ENCODE measurements around the gene IFNA13.
A peak's percentile ranks its signal among the peaks of the same experiment; 100 is the strongest.

The IFNA13 gene

GRCh38 chr9:21357479-21358460 lies 10.1 kb downstream of the IFNA13 start:
- no peak for DNase-seq

- DNase-seq, result no peak
Measured at GRCh38 chr9:21350787-21351186, 17.1 kb downstream of the IFNA13 start, which contains the start of gene IFNA6. Gene IFNA6 (minus strand): TSS chr9:21350887. CDS start chr9:21350887, 0 bp downstream.

GRCh38 chr9:21348430-21348970 lies 19.4 kb downstream of the IFNA13 start:
- no peak for DNase-seq

- no peak for DNase-seq
Measured at GRCh38 chr9:21340735-21341134, 27.1 kb downstream of the IFNA13 start.

- DNase-seq, result no peak
Measured at GRCh38 chr9:21336457-21336856, 31.4 kb downstream of the IFNA13 start.

- DNase-seq, result peak; percentile 77
Measured at GRCh38 chr9:21334701-21335632, 32.9 kb downstream of the IFNA13 start, which contains the start of gene KLHL9. Gene KLHL9 (minus strand): TSS chr9:21335404. CDS start chr9:21334859, 545 bp downstream.

GRCh38 chr9:21333226-21333625 lies 34.6 kb downstream of the IFNA13 start:
- no peak for DNase-seq

- DNase-seq, result no peak
Measured at GRCh38 chr9:21331676-21332402, 36.0 kb downstream of the IFNA13 start.

GRCh38 chr9:21326526-21327139 lies 41.2 kb downstream of the IFNA13 start:
- peak; percentile 53 for DNase-seq

GRCh38 chr9:21324047-21324446 lies 43.8 kb downstream of the IFNA13 start:
- DNase-seq, result no peak

GRCh38 chr9:21322911-21323461 lies 44.9 kb downstream of the IFNA13 start:
- no peak for DNase-seq

GRCh38 chr9:21320465-21320864 lies 47.4 kb downstream of the IFNA13 start:
- no peak for DNase-seq

- DNase-seq, result peak; percentile 31
Measured at GRCh38 chr9:21317956-21318923, 49.6 kb downstream of the IFNA13 start.

All from NCI-H1105 treated with DMSO at 0.1 percent for 48 hours (cell line).